ENCODE measurements around the gene THNSL1. TPM values are rescaled to one million over a fixed set of nuclear protein-coding genes. Genes with fewer than 3 reads are reported as not detected.

THNSL1 gene
- total RNA-seq, 1 experiment from 2014 or later = 3.0 TPM

DNA sequence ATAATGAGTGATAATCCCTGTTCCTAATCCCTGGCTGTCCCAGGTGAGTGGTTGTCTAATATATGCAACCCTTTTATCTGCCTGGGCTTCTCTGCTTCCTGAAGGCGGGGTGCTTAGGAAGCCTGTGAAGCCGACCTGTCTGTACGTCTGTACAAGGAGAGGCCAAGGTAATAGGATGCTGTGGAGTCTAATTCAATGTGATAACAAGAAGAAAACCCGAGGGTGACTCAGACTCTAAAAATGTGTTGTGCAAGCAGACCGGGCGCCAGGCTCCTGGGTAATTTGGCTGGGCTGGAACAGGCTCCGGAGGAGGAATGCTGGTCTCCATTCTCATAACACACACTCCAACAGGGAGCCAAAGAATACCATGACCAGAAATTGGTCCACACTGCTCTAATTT lies 43.6 kb downstream of the THNSL1 start:
- intact Hi-C loops (cut with micrococcal nuclease; ENCODE audit: unreplicated experiment) (no loop called here), in situ Hi-C loops (cut with HindIII; ENCODE audit: low pct_unique_long_range_greater_than_20kb, low sequenced_read_pairs) (no loop called here)
- Histone ChIP-seq H3K9me3 (ENCODE audit: control insufficient read depth, insufficient read depth, low read depth, low read length) (no peaks in the 10 kb centered on the region), H3K27ac (ENCODE audit: low read length) (no peak overlapping the region), H3K27me3 (ENCODE audit: control insufficient read depth, insufficient read depth, low read length) (no peaks in the 10 kb centered on the region), H3K4me1 (ENCODE audit: control insufficient read depth, insufficient read depth, low read length) (peaks cover 8% of the 10 kb centered on the region), H3K4me3 (ENCODE audit: low read depth in 2 of 2, low read length in 2 of 2) (no peak overlapping the region), H3K36me3 (ENCODE audit: control insufficient read depth, insufficient read depth, low read length) (no peaks in the 10 kb centered on the region)
- TF ChIP-seq CTCF (IDR thresholded peaks at IDR 0.05) (no peak), REST (IDR thresholded peaks at IDR 0.05; ENCODE audit: insufficient read depth in 1 of 2, low read depth in 2 of 2, low read length in 1 of 2) (no peak), TCF7L2 (IDR thresholded peaks at IDR 0.05; ENCODE audit: low read depth, low read length) (no peak), POLR2AphosphoS5 (IDR thresholded peaks at IDR 0.05; ENCODE audit: low read depth, low read length) (no peak), SIN3A (IDR thresholded peaks at IDR 0.05; ENCODE audit: borderline replicate concordance, insufficient read depth, low read depth, low read length) (no peak)
- no peak for DNase-seq (ENCODE audit: low read depth, low spot score)
- POLR2A ChIA-PET = no interaction called here
- CTCF ChIA-PET = interaction anchor here (0.6 kb wide), 1 partner anchor 414 kb away, joined by 3 read pairs; no protein-coding TSS in a partner anchor
- ATAC-seq = peak; percentile 81
- no TSS peak for BruUV-seq (replicated peaks)

DNA sequence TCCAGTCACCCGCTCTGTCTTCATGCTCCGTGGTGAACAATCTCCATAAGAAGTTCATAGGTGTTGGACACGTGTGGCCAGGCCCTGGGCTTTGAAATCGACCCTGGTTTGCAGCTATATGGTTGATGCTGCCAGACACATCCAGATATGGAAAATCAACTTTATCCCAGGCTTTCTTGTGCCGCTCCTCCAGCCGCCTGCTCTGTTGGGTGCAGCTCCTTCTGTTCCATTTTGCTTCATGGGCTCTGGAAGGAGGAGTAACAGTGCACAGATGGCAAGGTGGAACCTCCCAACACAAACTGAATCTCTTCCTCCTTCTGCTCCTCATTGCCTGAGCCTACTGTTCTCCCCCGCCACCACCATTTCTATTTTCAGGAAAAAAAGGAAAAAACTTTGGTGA lies 44.7 kb downstream of the THNSL1 start:
- Histone ChIP-seq H3K36me3 (ENCODE audit: control insufficient read depth, insufficient read depth, low read length) (no peaks in the 10 kb centered on the region), H3K4me1 (ENCODE audit: control insufficient read depth, insufficient read depth, low read length) (peaks cover 8% of the 10 kb centered on the region), H3K4me3 (ENCODE audit: low read depth in 2 of 2, low read length in 2 of 2) (no peak overlapping the region), H3K9me3 (ENCODE audit: control insufficient read depth, insufficient read depth, low read depth, low read length) (no peaks in the 10 kb centered on the region), H3K27ac (ENCODE audit: low read length) (no peak overlapping the region), H3K27me3 (ENCODE audit: control insufficient read depth, insufficient read depth, low read length) (no peaks in the 10 kb centered on the region)
- in situ Hi-C loops (cut with HindIII; ENCODE audit: low pct_unique_long_range_greater_than_20kb, low sequenced_read_pairs) = no loop called here
- DNase-seq (ENCODE audit: low read depth, low spot score) = no peak
- intact Hi-C loops (cut with micrococcal nuclease; ENCODE audit: unreplicated experiment) = no loop called here
- no peak for TF ChIP-seq SIN3A (IDR thresholded peaks at IDR 0.05; ENCODE audit: borderline replicate concordance, insufficient read depth, low read depth, low read length)
- no peak for TF ChIP-seq CTCF (IDR thresholded peaks at IDR 0.05)
- no peak for TF ChIP-seq REST (IDR thresholded peaks at IDR 0.05; ENCODE audit: insufficient read depth in 1 of 2, low read depth in 2 of 2, low read length in 1 of 2)
- TF ChIP-seq TCF7L2 (IDR thresholded peaks at IDR 0.05; ENCODE audit: low read depth, low read length) = no peak
- TF ChIP-seq POLR2AphosphoS5 (IDR thresholded peaks at IDR 0.05; ENCODE audit: low read depth, low read length) = no peak
- CTCF ChIA-PET = no interaction called here
- POLR2A ChIA-PET = no interaction called here
- no TSS peak for BruUV-seq (replicated peaks)
- no peak for ATAC-seq

Measured in Panc1 (cell line).